ENCODE data around the gene CASKIN2.

The CASKIN2 gene

GRCh38 chr17:75547091-75547490 lies 31.8 kb upstream of the CASKIN2 start:
- no peak overlapping the region for H3K4me3 ChIP-seq (ENCODE audit: low read depth, low read length)
- TF ChIP-seq, protein P1, sequence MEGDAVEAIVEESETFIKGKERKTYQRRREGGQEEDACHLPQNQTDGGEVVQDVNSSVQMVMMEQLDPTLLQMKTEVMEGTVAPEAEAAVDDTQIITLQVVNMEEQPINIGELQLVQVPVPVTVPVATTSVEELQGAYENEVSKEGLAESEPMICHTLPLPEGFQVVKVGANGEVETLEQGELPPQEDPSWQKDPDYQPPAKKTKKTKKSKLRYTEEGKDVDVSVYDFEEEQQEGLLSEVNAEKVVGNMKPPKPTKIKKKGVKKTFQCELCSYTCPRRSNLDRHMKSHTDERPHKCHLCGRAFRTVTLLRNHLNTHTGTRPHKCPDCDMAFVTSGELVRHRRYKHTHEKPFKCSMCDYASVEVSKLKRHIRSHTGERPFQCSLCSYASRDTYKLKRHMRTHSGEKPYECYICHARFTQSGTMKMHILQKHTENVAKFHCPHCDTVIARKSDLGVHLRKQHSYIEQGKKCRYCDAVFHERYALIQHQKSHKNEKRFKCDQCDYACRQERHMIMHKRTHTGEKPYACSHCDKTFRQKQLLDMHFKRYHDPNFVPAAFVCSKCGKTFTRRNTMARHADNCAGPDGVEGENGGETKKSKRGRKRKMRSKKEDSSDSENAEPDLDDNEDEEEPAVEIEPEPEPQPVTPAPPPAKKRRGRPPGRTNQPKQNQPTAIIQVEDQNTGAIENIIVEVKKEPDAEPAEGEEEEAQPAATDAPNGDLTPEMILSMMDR (conservative IDR thresholded peaks at IDR 0.05; ENCODE audit: low read depth, low read length) = no peak
- no peak for DNase-seq (ENCODE audit: low read depth)

DNA sequence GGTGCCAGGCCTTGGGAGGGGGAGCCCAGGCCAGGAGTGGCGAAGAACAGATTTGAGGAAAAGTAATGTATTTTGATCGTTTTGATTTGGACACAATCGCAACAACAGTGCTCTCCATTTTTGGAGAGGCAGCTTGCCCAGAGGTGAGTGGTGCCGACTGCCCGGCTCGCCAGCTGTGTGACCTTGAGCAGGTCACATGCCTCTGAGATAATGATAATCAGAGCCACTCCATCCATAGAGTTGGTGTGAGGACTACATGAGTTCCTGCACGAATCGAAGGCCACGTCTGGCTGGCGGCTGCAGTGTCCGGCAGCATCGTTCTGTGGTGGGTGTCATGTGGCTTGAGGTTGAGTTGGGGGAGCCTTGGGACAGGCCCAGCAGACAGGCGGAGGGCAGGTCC lies 30.8 kb upstream of the CASKIN2 start:
- no peak for DNase-seq (ENCODE audit: low read depth)
- TF ChIP-seq, protein P1 (conservative IDR thresholded peaks at IDR 0.05; ENCODE audit: low read depth, low read length) = no peak
- no peak overlapping the region for H3K4me3 ChIP-seq (ENCODE audit: low read depth, low read length)

- no peak overlapping the region for H3K4me3 ChIP-seq (ENCODE audit: low read depth, low read length)
- TF ChIP-seq, protein P1 (conservative IDR thresholded peaks at IDR 0.05; ENCODE audit: low read depth, low read length) = no peak
- no peak for DNase-seq (ENCODE audit: low read depth)
These were observed 28.9 kb upstream of the CASKIN2 start for GRCh38 chr17:75544250-75544649.

DNA sequence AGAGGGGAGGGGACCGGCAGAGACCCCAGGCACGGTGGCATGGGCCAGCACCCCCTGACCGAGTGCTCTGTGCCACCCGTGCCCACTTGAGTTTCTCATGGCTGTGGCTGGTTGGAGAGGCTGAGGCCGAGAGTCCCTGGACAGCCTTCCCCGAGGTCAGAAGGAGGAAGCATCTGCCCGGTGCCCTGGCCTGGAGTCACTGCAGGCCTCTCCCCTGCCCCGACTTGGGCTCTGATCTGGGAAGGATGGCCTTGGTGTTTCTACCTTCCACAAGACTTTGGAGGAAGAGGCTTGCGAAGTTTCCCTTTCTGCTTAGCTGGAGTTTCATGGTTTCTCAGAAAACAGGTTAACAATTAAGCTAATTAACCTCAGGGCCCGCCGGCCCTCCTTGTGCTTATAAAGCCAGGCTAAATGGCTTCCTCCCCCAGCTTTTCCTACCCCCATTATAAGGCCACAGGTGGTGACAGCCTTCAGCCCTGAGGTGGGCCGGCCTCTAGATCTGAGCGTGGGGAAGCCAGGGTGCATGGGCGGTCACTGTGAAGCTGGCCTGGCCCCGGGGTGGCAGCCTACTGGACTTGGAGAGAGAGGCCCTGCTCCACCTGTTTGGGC lies 27.5 kb upstream of the CASKIN2 start:
- TF ChIP-seq, protein P1 (conservative IDR thresholded peaks at IDR 0.05; ENCODE audit: low read depth, low read length) = no peak
- H3K4me3 ChIP-seq (ENCODE audit: low read depth, low read length) = no peak overlapping the region
- no peak for DNase-seq (ENCODE audit: low read depth)

- H3K4me3 ChIP-seq (ENCODE audit: low read depth, low read length) = no peak overlapping the region
- DNase-seq (ENCODE audit: low read depth) = no peak
- TF ChIP-seq, protein P1 (conservative IDR thresholded peaks at IDR 0.05; ENCODE audit: low read depth, low read length) = no peak
These were observed 26.9 kb upstream of the CASKIN2 start for GRCh38 chr17:75542229-75542628.

GRCh38 chr17:75540923-75541503 lies 25.7 kb upstream of the CASKIN2 start:
- no peak overlapping the region for H3K4me3 ChIP-seq (ENCODE audit: low read depth, low read length)
- no peak for DNase-seq (ENCODE audit: low read depth)
- TF ChIP-seq, protein P1 (conservative IDR thresholded peaks at IDR 0.05; ENCODE audit: low read depth, low read length) = no peak

All from choroid plexus epithelial cell (primary cell).